Fibroblast of the aortic adventitia (primary cell): ENCODE data around the gene TEX38. TPM values are rescaled to one million over a fixed set of nuclear protein-coding genes. Genes with fewer than 3 reads are reported as not detected.
"Not testable (repeated sequence)": the region's sequence is repeated elsewhere in the genome, so short reads cannot be mapped to it uniquely, and the experiment has no call there.

Experiments used
- DNase-seq: peaks from one replicate; pipeline ENCODE4 v3.0.0-alpha.2; 2010; ENCODE audit warnings: low read depth
- H3K4me3 ChIP-seq: 2 replicates; pipeline ENCODE4 v1.5.1; 2011; ENCODE audit warnings: low read depth, mild to moderate bottlenecking, control low read depth, low read length, moderate library complexity
- total RNA-seq: library from RNA; depleted of rRNA; stranded (reverse); fragments of >200 nt; gene quantifications from 2 replicates; pipeline ENCODE4 v1.2.3, GENCODE V29; 2012; ENCODE audit warnings: low replicate concordance
- TF ChIP-seq, protein P1 (sequence below): IDR thresholded peaks from 2 replicates; pipeline ENCODE4 v1.5.1; 2011; ENCODE audit warnings: mild to moderate bottlenecking, low read length, control low read depth, inconsistent platforms; ENCODE audit not compliant: insufficient read depth

TEX38 gene
- total RNA-seq, 1 donor: not detected

DNA sequence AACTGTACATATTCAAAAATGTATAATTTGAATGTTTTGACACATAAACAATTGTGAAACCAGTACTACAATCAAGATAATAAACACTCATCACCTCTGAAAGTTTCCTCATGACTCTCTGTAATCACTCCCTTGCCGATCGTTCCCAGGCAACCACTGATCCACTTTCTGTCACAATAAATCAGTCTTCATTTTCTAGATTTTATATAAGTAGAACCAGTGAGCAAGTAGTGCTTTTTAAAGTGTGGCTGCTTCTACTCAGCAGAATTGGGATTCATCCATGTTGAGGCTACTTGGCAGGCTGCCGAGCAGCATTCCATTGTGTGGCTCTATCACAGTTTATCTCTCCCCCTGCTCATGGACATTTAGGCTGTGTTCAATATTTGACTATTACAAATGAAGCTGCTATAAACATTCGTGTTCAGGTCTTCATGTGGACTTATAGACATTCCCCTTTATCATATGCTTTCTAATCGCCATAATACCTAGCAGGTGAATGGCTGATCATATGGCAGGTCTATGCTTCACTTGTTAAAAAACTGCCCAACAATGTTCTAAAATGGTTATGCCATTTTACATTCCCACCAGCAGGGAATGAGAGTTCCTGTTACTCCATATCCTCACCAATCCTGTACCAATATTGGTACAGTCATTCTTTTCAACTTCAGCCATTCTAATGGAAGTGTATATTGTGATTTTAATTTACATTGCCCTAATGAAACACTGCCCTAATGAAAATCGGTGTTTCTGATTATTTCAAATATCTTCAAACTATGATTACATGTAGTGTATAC, 20.5 kb downstream of the TEX38 start:
- H3K4me3 ChIP-seq: no peak overlapping the region
- peak; percentile 42 for DNase-seq
- TF ChIP-seq, protein P1, sequence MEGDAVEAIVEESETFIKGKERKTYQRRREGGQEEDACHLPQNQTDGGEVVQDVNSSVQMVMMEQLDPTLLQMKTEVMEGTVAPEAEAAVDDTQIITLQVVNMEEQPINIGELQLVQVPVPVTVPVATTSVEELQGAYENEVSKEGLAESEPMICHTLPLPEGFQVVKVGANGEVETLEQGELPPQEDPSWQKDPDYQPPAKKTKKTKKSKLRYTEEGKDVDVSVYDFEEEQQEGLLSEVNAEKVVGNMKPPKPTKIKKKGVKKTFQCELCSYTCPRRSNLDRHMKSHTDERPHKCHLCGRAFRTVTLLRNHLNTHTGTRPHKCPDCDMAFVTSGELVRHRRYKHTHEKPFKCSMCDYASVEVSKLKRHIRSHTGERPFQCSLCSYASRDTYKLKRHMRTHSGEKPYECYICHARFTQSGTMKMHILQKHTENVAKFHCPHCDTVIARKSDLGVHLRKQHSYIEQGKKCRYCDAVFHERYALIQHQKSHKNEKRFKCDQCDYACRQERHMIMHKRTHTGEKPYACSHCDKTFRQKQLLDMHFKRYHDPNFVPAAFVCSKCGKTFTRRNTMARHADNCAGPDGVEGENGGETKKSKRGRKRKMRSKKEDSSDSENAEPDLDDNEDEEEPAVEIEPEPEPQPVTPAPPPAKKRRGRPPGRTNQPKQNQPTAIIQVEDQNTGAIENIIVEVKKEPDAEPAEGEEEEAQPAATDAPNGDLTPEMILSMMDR: peak; percentile 27

DNA sequence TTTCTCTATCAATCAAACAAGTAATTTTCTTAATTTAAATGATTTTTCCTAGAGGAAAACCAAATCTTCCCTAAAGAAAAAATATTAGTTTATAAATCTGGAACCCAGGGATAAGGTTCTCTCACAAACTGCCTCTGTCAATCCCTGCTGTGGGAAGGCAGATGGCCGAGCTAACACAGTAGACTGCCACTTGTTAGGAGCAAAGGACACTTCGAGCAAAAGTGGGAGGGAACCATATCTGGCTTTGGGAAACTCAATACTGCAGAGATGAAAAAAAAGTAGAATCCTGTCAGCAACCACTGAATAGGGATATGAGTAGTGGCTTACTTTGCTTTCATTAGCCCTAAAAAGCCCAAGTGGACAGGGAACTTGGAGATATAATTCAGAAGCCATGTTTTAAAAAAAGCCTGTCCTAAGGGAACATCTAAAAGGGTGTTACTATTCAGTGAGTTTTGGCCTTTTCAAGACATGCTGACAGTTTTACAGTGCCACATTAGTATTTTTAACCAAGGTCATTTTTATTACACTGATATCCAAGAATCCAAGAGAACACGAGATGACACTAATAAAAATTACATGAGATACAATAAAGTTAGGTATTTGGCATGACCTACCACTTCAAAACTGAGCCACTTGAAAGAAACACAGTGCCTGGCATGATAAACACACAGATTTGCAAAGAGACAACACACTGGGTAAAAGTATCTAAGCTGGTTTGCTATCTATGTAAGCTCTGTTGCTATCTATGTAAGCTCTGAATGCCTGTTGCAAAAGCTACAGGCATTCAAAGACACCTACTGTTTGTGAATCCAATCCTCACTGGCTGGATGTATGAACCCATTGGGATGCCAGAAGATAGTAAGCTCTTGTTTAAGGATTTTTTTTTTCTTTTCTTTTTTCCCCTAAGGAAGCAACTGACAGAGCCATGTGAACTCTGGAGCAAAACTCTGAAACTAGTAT, 21.4 kb downstream of the TEX38 start:
- TF ChIP-seq, protein P1: no peak
- DNase-seq: no peak
- no peak overlapping the region for H3K4me3 ChIP-seq

DNA sequence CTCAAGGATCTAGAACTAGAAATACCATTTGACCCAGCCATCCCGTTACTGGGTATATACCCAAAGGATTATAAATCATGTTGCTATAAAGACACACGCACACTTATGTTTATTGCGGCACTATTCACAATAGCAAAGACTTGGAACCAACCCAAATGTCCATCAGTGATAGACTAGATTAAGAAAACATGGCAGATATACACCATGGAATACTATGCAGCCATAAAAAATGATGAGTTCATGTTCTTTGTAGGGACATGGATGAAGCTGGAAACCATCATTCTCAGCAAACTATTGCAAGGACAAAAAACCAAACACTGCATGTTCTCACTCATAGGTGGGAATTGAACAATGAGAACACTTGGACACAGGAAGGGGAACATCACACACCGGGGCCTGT, 23.0 kb downstream of the TEX38 start:
- not testable (repeated sequence) for DNase-seq, H3K4me3 ChIP-seq

DNA sequence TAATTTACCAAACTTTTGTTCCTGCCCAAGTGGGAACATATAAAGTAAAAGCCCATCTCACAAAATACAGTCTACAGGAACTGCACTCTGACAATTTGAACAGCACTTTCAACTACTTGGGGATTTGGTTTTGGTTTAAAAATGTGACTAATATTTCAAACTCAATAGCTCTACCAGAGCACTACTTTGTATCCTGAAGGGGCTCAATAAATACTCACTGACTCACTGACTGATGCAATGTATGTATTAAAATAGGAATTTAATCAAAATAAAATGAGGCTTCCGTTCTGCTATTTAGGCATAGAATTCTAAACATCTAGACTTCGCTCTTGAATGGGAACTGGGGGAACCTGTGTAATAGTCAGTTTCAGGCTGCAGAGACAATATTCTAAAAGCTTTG, 25.4 kb downstream of the TEX38 start:
- no peak for DNase-seq
- no peak overlapping the region for H3K4me3 ChIP-seq
- TF ChIP-seq, protein P1: no peak

DNA sequence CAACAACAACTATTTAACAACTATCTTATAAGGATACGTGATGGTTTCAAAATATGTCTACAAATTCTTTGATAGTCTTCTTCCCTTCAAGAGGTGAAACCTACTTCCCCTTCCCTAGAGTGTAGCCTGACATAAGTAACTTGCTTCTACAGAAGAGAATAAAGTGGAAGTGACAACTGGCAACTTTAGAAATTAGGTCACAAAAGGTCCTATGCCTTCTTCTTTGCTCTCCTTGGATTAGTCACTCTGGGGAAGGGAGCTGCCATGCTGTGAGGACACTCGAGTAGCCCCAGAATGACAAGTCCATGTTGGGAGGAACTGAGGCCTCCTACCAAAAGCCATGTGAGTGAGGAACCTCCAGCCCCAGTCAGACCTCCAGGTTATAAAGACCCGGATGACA, 28.0 kb downstream of the TEX38 start:
- TF ChIP-seq, protein P1: no peak
- DNase-seq: no peak
- H3K4me3 ChIP-seq: no peak overlapping the region

DNA sequence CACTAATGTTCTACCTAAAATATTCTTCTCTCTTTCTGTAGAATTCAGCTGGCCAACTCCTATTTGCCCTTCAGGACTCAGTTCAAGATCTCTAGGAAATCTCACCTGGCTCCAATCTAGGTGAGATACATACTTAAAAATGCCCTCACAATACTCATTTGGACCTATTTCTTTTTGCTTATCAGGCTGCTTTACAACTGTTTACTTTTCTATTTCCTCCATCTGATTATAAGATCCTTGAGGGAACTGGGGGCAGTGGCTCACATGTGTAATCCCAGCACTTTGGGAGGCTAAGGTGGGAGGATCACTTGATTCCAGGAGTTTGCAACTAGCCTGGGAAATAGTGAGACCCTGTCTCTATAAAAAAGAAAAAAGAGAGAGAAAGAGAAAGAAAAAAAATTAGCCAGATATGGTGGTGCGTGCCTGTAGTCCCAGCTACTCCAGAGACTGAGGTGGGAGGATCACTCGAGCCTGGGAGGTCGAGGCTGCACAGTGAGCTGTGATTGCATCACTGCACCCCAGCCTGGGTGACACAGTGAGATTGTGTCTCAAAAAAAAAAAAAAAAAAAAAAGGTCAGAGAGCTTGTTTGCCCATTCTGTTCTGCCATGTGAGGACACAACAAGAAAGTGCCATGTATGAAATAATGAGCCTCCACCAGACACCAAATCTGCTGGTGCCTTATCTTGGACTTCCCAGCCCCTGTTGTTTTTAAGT, 32.4 kb downstream of the TEX38 start:
- TF ChIP-seq, protein P1: no peak
- DNase-seq: no peak

More for the DNA sequence above, 32.4 kb downstream of the TEX38 start:
- H3K4me3 ChIP-seq: no peak overlapping the region
